ENCODE measurements around the gene ULK2. TPM values are rescaled to one million over a fixed set of nuclear protein-coding genes. Genes with fewer than 3 reads are reported as not detected.
"Not testable (repeated sequence)": the region's sequence is repeated elsewhere in the genome, so short reads cannot be mapped to it uniquely, and the experiment has no call there.

ULK2 gene
- total and polyA plus RNA-seq, 10 of the 15 experiments (the other 5 are each of a cell fraction or from before 2014, with no cell fraction given) = 0.29 to 5.3 (median 1.6) TPM

DNA sequence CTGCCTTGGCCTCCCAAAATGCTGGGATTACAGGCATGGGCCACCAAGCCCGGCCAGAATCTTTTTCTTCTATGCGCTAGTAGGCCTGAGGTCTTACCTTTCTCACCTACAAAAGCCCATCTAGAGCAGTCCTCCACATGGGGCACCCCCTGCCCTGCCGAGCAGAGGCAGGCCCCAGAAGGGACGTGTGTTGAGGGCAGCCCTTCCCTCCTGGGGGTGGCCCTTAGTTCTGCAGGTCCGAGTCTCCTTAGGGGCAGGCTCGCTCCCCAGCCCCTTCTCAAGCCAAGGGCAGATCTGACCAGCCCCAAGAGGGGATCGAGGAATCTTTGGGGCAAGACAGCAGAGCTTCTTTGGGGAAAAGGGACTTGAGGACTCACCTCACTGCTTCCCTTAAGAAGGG is 101.7 kb downstream of the ULK2 start (continued):
- TF ChIP-seq MTA3 (IDR thresholded peaks at IDR 0.05; ENCODE audit: borderline replicate concordance, low read length) = no peak
- no peak for TF ChIP-seq RCOR1 (conservative IDR thresholded peaks at IDR 0.05; ENCODE audit: low read depth, low read length)
- TF ChIP-seq, protein P1, sequence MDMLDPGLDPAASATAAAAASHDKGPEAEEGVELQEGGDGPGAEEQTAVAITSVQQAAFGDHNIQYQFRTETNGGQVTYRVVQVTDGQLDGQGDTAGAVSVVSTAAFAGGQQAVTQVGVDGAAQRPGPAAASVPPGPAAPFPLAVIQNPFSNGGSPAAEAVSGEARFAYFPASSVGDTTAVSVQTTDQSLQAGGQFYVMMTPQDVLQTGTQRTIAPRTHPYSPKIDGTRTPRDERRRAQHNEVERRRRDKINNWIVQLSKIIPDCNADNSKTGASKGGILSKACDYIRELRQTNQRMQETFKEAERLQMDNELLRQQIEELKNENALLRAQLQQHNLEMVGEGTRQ (IDR thresholded peaks at IDR 0.05; ENCODE audit: borderline replicate concordance, low read depth, low read length) = no peak
- TF ChIP-seq CHD1 (IDR thresholded peaks at IDR 0.05; ENCODE audit: low read depth, low read length) = no peak
- TF ChIP-seq, protein P2, sequence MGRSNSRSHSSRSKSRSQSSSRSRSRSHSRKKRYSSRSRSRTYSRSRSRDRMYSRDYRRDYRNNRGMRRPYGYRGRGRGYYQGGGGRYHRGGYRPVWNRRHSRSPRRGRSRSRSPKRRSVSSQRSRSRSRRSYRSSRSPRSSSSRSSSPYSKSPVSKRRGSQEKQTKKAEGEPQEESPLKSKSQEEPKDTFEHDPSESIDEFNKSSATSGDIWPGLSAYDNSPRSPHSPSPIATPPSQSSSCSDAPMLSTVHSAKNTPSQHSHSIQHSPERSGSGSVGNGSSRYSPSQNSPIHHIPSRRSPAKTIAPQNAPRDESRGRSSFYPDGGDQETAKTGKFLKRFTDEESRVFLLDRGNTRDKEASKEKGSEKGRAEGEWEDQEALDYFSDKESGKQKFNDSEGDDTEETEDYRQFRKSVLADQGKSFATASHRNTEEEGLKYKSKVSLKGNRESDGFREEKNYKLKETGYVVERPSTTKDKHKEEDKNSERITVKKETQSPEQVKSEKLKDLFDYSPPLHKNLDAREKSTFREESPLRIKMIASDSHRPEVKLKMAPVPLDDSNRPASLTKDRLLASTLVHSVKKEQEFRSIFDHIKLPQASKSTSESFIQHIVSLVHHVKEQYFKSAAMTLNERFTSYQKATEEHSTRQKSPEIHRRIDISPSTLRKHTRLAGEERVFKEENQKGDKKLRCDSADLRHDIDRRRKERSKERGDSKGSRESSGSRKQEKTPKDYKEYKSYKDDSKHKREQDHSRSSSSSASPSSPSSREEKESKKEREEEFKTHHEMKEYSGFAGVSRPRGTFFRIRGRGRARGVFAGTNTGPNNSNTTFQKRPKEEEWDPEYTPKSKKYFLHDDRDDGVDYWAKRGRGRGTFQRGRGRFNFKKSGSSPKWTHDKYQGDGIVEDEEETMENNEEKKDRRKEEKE (IDR thresholded peaks at IDR 0.05) = no peak
- no peak for TF ChIP-seq POLR2AphosphoS2 (IDR thresholded peaks at IDR 0.05; ENCODE audit: low read depth, low read length)
- TF ChIP-seq FOS (IDR thresholded peaks at IDR 0.05; ENCODE audit: borderline replicate concordance, extremely low read depth, insufficient read length) = no peak
- TF ChIP-seq CBFB (IDR thresholded peaks at IDR 0.05; ENCODE audit: low read depth) = no peak
- no peak for TF ChIP-seq KAT2A (conservative IDR thresholded peaks at IDR 0.05; ENCODE audit: control insufficient read depth, low read depth, low read length)
- TF ChIP-seq SMC3 (IDR thresholded peaks at IDR 0.05; ENCODE audit: borderline replicate concordance, low read length) = no peak

DNA sequence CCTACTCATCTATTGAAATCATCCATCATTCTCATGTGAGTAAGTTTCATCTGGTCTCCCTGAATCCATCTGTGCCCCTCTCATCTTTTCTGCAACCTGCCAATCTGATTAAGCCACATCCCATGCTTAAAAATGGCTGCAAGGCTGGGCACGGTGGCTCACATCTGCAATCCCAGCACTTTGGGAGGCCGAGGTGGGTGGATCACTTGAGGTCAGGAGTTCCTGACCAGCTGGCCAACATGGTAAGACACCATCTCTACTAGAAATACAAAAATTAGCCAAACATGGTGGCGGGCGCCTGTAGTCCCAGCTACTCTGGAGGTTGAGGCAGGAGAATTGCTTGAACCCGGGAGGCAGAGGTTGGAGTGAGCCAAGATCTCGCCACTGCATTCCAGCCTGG is 103.7 kb downstream of the ULK2 start:
- FAIRE-seq; POLR2A ChIA-PET; intact Hi-C loops (cut with micrococcal nuclease; ENCODE audit: unreplicated experiment); BruUV-seq (replicated peaks); ATAC-seq; H3K79me2 ChIP-seq (ENCODE audit: control insufficient read depth, insufficient read depth, low read length); H3K27me3 ChIP-seq (replicated peaks in 1 of 2; ENCODE audit: control insufficient read depth in 2 of 2, insufficient read depth in 2 of 2, low read length in 1 of 2); DNase-seq (ENCODE audit: low read depth, low spot score); H4K20me1 ChIP-seq (ENCODE audit: control insufficient read depth, insufficient read depth); H3K36me3 ChIP-seq (ENCODE audit: control insufficient read depth in 2 of 2, insufficient read depth in 2 of 2, low read length in 1 of 2); H3K9ac ChIP-seq (ENCODE audit: control insufficient read depth, insufficient read depth, low read length); H3K4me3 ChIP-seq; H3K4me2 ChIP-seq (ENCODE audit: control insufficient read depth, insufficient read depth); H3K9me3 ChIP-seq (replicated peaks; ENCODE audit: control insufficient read depth, insufficient read depth, low read length); H2AFZ ChIP-seq (ENCODE audit: control insufficient read depth, low read depth, low read length); H3K27ac ChIP-seq (ENCODE audit: control insufficient read depth, insufficient read depth): not testable (repeated sequence)
- RAD21 ChIA-PET (ENCODE audit: unreplicated experiment) = interaction anchor here (0.9 to 3.2 kb wide), 3 partner anchors 19 to 401 kb away, joined by 3 to 10 read pairs (median 5); partner anchors contain the start of gene B9D1
- CTCF ChIA-PET = interaction anchor here (1.0 to 6.0 kb wide), 10 partner anchors 8 to 401 kb away, joined by 3 to 52 read pairs (median 4); partner anchors contain the start of genes ALDH3A2, B9D1 and MAPK7
- SMC1A ChIA-PET (ENCODE audit: uncharacterized antibody, unreplicated experiment) = interaction anchor here (0.6 to 4.5 kb wide), 4 partner anchors 9 to 1076 kb away, joined by 3 to 22 read pairs (median 6); no protein-coding TSS in a partner anchor
- 47% methylated on average over 2 of the region's 6 CpGs for WGBS (ENCODE audit: insufficient coverage, insufficient replicate concordance, low lambda C conversion rate, missing lambda C conversion rate)
- H3K4me1 ChIP-seq (ENCODE audit: control insufficient read depth, insufficient read depth, low read length) = peaks cover 11% of the 10 kb centered on the region
- in situ Hi-C loops (cut with MboI) = loop anchor here (5.0 kb wide), 1 partner anchor 397 kb away; no protein-coding TSS in a partner anchor
